ENCODE measurements around the gene DNM3.

DNA sequence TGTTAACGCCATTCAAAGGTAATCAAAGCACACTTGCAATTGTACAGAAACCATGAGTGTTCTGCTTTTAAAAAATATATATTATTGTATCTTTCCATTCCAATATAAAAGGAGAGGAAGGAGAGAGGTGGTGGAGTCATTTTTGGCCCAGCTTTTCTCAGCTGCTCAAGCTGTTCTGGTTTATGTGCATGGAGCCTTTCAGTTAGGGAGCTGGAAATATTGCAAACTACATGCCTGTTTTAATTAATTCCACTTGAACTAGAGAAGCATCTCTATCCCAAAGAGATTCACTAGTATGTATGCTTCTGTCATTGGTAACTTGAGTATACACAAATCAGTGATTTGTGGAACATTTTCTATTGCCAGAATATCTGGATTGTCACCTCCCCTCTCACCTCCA lies 550.7 kb downstream of the DNM3 start:
- no peak for TF ChIP-seq EZH2 (IDR thresholded peaks at IDR 0.05; ENCODE audit: insufficient read depth, poor library complexity, severe bottlenecking)
- no peak for TF ChIP-seq EZH2phosphoT487 (IDR thresholded peaks at IDR 0.05; ENCODE audit: insufficient read depth, low read depth)

All from GM23248 (cell line).